ENCODE results near the gene TBRG4. TPM values are rescaled to one million over a fixed set of nuclear protein-coding genes. Genes with fewer than 3 reads are reported as not detected.

Gene TBRG4
- total and polyA plus RNA-seq, 2 donors (not counting 3 experiments of a cell fraction or from before 2014, with no cell fraction given): 43.7 to 56.7 TPM

- H3K4me3 ChIP-seq (replicated peaks in 1 of 3; ENCODE audit: insufficient read depth in 1 of 3, low read depth in 1 of 3, low read length in 3 of 3): no peak overlapping the region
- H3K4me1 ChIP-seq (ENCODE audit: control insufficient read depth, extremely low read depth, insufficient read depth, low read length): no peaks in the 10 kb centered on the region
- H3K9me1 ChIP-seq (replicated peaks; ENCODE audit: control insufficient read depth, extremely low read depth, insufficient read depth, low read length): no peaks in the 10 kb centered on the region
- ChIA-PET POLR2A (no interaction called here), CTCF (interaction anchor here (3.7 kb wide), 1 partner anchor 82 kb away, joined by 9 read pairs; no protein-coding TSS in a partner anchor)
- H3K9ac ChIP-seq (replicated peaks; ENCODE audit: extremely low read depth, insufficient read depth, low read length): no peak overlapping the region
- no TSS peak for BruUV-seq (replicated peaks)
- no peaks in the 10 kb centered on the region for H3K27me3 ChIP-seq (ENCODE audit: control insufficient read depth in 2 of 2, insufficient read depth in 2 of 2, low read length in 2 of 2)
- no peaks in the 10 kb centered on the region for H3K36me3 ChIP-seq (ENCODE audit: control insufficient read depth in 2 of 2, extremely low read depth in 1 of 2, insufficient read depth in 2 of 2, low read length in 2 of 2)
- H3K79me2 ChIP-seq (ENCODE audit: control insufficient read depth, insufficient read depth, low read length): peaks cover 19% of the 10 kb centered on the region
- TF ChIP-seq POLR2A (IDR thresholded peaks at IDR 0.05; ENCODE audit: low read depth, low read length): no peak
- TF ChIP-seq POLR2AphosphoS5 (IDR thresholded peaks at IDR 0.05; ENCODE audit: insufficient read depth, low read depth, low read length): no peak
- TF ChIP-seq CTCF (IDR thresholded peaks at IDR 0.05; ENCODE audit: extremely low read depth in 1 of 2, insufficient read depth in 1 of 2, low read depth in 1 of 2, low read length in 2 of 2): no peak
- TF ChIP-seq GATA2 (IDR thresholded peaks at IDR 0.05; ENCODE audit: insufficient read depth, insufficient read length, low read depth, low read length): no peak
- TF ChIP-seq MAX (IDR thresholded peaks at IDR 0.05; ENCODE audit: insufficient read depth, insufficient read length): no peak
- no peak for TF ChIP-seq MYC (IDR thresholded peaks at IDR 0.05; ENCODE audit: low read depth, low read length)
- no peak for TF ChIP-seq JUN (IDR thresholded peaks at IDR 0.05; ENCODE audit: borderline replicate concordance, insufficient read depth, insufficient read length, low read depth)
- TF ChIP-seq EZH2 (IDR thresholded peaks at IDR 0.05; ENCODE audit: borderline replicate concordance, low read depth, low read length, severe bottlenecking): no peak
- TF ChIP-seq FOS (IDR thresholded peaks at IDR 0.05; ENCODE audit: borderline replicate concordance, insufficient read depth, low read length): no peak
- no peak overlapping the region for H3K27ac ChIP-seq (ENCODE audit: insufficient read depth, low read depth, low read length)
- H4K20me1 ChIP-seq (replicated peaks; ENCODE audit: control insufficient read depth, extremely low read depth, insufficient read depth, low read length): no peaks in the 10 kb centered on the region
- no peaks in the 10 kb centered on the region for H3K9me3 ChIP-seq (replicated peaks; ENCODE audit: control insufficient read depth, insufficient read depth, low read length)
- DNase-seq (ENCODE audit: low read depth, low spot score) (no peak), FAIRE-seq (no peak)
- dilution Hi-C loops (cut with MboI; ENCODE audit: extremely low pct_ligation_motif_present, low sequenced_read_pairs) (no loop called here), intact Hi-C loops (cut with micrococcal nuclease) (no loop called here)
- H3K4me2 ChIP-seq (ENCODE audit: insufficient read depth, low read length): no peak overlapping the region
- H2AFZ ChIP-seq (ENCODE audit: low read depth, low read length): no peak overlapping the region
Measured at GRCh38 chr7:45055594-45056219, 55.8 kb downstream of the TBRG4 start.
